Smooth muscle cell (in vitro differentiated cells): Measurements from ENCODE around the gene TGM3. TPM values are rescaled to one million over a fixed set of nuclear protein-coding genes. Genes with fewer than 3 reads are reported as not detected.

ENCODE experiments used
- DNase-seq: peaks from one replicate; lab custom pipeline; 2025; ENCODE audit not compliant: unreplicated experiment; lab: John Stamatoyannopoulos, UW
- H2AFZ ChIP-seq: fragments of 200-600 bp; sonication (generic); 2 replicates; pipeline ENCODE4 v1.6.0; 2016; ENCODE audit warnings: antibody characterized with exemption, low read depth, mild to moderate bottlenecking
- H3F3A ChIP-seq: fragments of 200-600 bp; sonication (generic); 2 replicates; pipeline ENCODE4 v1.6.0; 2017; ENCODE audit warnings: antibody characterized with exemption, low read depth
- H3K27ac ChIP-seq: fragments of 200-600 bp; sonication (generic); 2 replicates; pipeline ENCODE4 v1.5.1; 2016; ENCODE audit warnings: low read depth, mild to moderate bottlenecking
- H3K27me3 ChIP-seq: fragments of 200-600 bp; sonication (generic); 2 replicates; pipeline ENCODE4 v1.6.1; 2016; ENCODE audit warnings: low read depth, mild to moderate bottlenecking
- H3K36me3 ChIP-seq: fragments of 200-600 bp; sonication (generic); 2 replicates; pipeline ENCODE4 v1.5.1; 2016; ENCODE audit warnings: low read depth
- H3K4me1 ChIP-seq: fragments of 200-600 bp; sonication (generic); 2 replicates; pipeline ENCODE4 v1.5.1; 2016; ENCODE audit warnings: low read depth
- H3K4me2 ChIP-seq: fragments of 200-600 bp; sonication (generic); 2 replicates; pipeline ENCODE4 v1.6.0; 2016; ENCODE audit warnings: mild to moderate bottlenecking
- H3K4me3 ChIP-seq: fragments of 200-600 bp; sonication (generic); 2 replicates; pipeline ENCODE4 v1.5.1; 2016; ENCODE audit warnings: mild to moderate bottlenecking
- H3K79me2 ChIP-seq: fragments of 200-600 bp; sonication (generic); 2 replicates; pipeline ENCODE4 v1.6.0; 2016; ENCODE audit warnings: low read depth, mild to moderate bottlenecking
- H3K9ac ChIP-seq: fragments of 200-600 bp; sonication (generic); 2 replicates; pipeline ENCODE4 v1.6.0; 2016; ENCODE audit warnings: low read depth
- H3K9me3 ChIP-seq: fragments of 200-600 bp; sonication (generic); replicated peaks from 2 replicates; pipeline ENCODE4 v1.5.1; 2016; ENCODE audit warnings: low read depth
- H4K20me1 ChIP-seq: fragments of 200-600 bp; sonication (generic); 2 replicates; pipeline ENCODE4 v1.6.0; 2016; ENCODE audit warnings: low read depth
- CTCF ChIP-seq: fragments of 200-600 bp; sonication (generic); IDR thresholded peaks from 2 replicates; pipeline ENCODE4 v1.5.1; 2017; ENCODE audit warnings: borderline replicate concordance, mild to moderate bottlenecking, antibody characterized with exemption; ENCODE audit not compliant: insufficient read depth, poor library complexity, severe bottlenecking
- WGBS: methylation state at CpG from one replicate; pipeline ENCODE4 v1.1.7; 2016; ENCODE audit warnings: low lambda C conversion rate; 5-methylcytosine and 5-hydroxymethylcytosine counted together
- polyA plus RNA-seq: library from polyadenylated mRNA; unstranded; fragments of >200 nt; fragmentation: Nextera tagmentation; extraction: Ambion mirVana; gene quantifications from 2 replicates; pipeline ENCODE4 v1.2.1, GENCODE V29; 2016
- total RNA-seq: library from RNA; depleted of rRNA; stranded (reverse); fragments of >200 nt; gene quantifications from 2 replicates; pipeline ENCODE4 v1.2.3, GENCODE V29; 2014

TGM3 gene
- total and polyA plus RNA-seq, 2 experiments from 2014 or later, result 0.43 to 0.54 TPM

- H3K27me3 ChIP-seq, result no peaks in the 10 kb centered on the region
- no peaks in the 10 kb centered on the region for H3K36me3 ChIP-seq
- WGBS, result 87% methylated on average over 9 of the region's 9 CpGs
- no peak overlapping the region for H2AFZ ChIP-seq
- no peaks in the 10 kb centered on the region for H3K4me1 ChIP-seq
- H3K4me2 ChIP-seq, result no peak overlapping the region
- no peaks in the 10 kb centered on the region for H3K79me2 ChIP-seq
- H3K27ac ChIP-seq, result no peak overlapping the region
- DNase-seq, result no peak
- no peak overlapping the region for H3K9ac ChIP-seq
- H3K4me3 ChIP-seq, result no peak overlapping the region
- no peaks in the 10 kb centered on the region for H3F3A ChIP-seq
- no peaks in the 10 kb centered on the region for H3K9me3 ChIP-seq
- H4K20me1 ChIP-seq, result no peaks in the 10 kb centered on the region
- no peak for TF ChIP-seq CTCF
Measured at GRCh38 chr20:2255926-2256531, 39.8 kb upstream of the TGM3 start.

GRCh38 chr20:2259731-2260130 lies 36.1 kb upstream of the TGM3 start:
- Histone ChIP-seq H3F3A (no peaks in the 10 kb centered on the region), H4K20me1 (no peaks in the 10 kb centered on the region), H3K27ac (no peak overlapping the region), H3K79me2 (no peaks in the 10 kb centered on the region), H2AFZ (no peak overlapping the region), H3K36me3 (no peaks in the 10 kb centered on the region), H3K9me3 (no peaks in the 10 kb centered on the region), H3K27me3 (no peaks in the 10 kb centered on the region), H3K4me2 (no peak overlapping the region), H3K9ac (no peak overlapping the region), H3K4me3 (no peak overlapping the region), H3K4me1 (no peaks in the 10 kb centered on the region)
- TF ChIP-seq CTCF, result no peak
- DNase-seq, result no peak
- 86% methylated on average over 6 of the region's 6 CpGs for WGBS

- no peaks in the 10 kb centered on the region for H3K36me3 ChIP-seq
- H3K4me3 ChIP-seq, result no peak overlapping the region
- no peak overlapping the region for H2AFZ ChIP-seq
- no peak overlapping the region for H3K4me2 ChIP-seq
- H3K4me1 ChIP-seq, result no peaks in the 10 kb centered on the region
- H3K9me3 ChIP-seq, result no peaks in the 10 kb centered on the region
- no peaks in the 10 kb centered on the region for H3F3A ChIP-seq
- H3K27ac ChIP-seq, result no peak overlapping the region
- 95% methylated on average over 9 of the region's 9 CpGs for WGBS
- no peaks in the 10 kb centered on the region for H4K20me1 ChIP-seq
- no peak overlapping the region for H3K9ac ChIP-seq
- no peaks in the 10 kb centered on the region for H3K27me3 ChIP-seq
- TF ChIP-seq CTCF, result no peak
- no peak for DNase-seq
- H3K79me2 ChIP-seq, result no peaks in the 10 kb centered on the region
Measured at GRCh38 chr20:2260250-2260649, 35.6 kb upstream of the TGM3 start.

GRCh38 chr20:2261046-2261485 lies 34.7 kb upstream of the TGM3 start:
- no peaks in the 10 kb centered on the region for H3K27me3 ChIP-seq
- no peak for DNase-seq
- no peaks in the 10 kb centered on the region for H3K4me1 ChIP-seq
- H3F3A ChIP-seq, result no peaks in the 10 kb centered on the region
- H3K9me3 ChIP-seq, result no peaks in the 10 kb centered on the region
- no peak overlapping the region for H3K4me3 ChIP-seq
- H2AFZ ChIP-seq, result no peak overlapping the region
- no peak overlapping the region for H3K9ac ChIP-seq
- H3K36me3 ChIP-seq, result no peaks in the 10 kb centered on the region
- H3K79me2 ChIP-seq, result no peaks in the 10 kb centered on the region
- no peak overlapping the region for H3K4me2 ChIP-seq
- TF ChIP-seq CTCF, result no peak
- H3K27ac ChIP-seq, result no peak overlapping the region
- WGBS, result 90% methylated on average over 8 of the region's 8 CpGs
- no peaks in the 10 kb centered on the region for H4K20me1 ChIP-seq
